Thyroid gland (tissue), 4 donors: Measurements from ENCODE around the gene OTUD7B.

Experiments
- CTCF ChIP-seq, 6 experiments: fragments of 200-600 bp in 3 of 6; fragments of 450-650 bp in 3 of 6; sonication (generic) in 3 of 6; IDR thresholded peaks; one replicate each; pipeline ENCODE4 v1.5.1; 2016 to 2019; ENCODE audit warnings: antibody characterized with exemption in 6 of 6, mild to moderate bottlenecking in 2 of 6, inconsistent platforms in 1 of 6, moderate library complexity in 1 of 6
- POLR2A ChIP-seq, 2 donors: fragments of 450-650 bp; IDR thresholded peaks; one replicate each; pipeline ENCODE4 v1.6.1; 2017; ENCODE audit warnings: antibody characterized with exemption in 2 of 2, mild to moderate bottlenecking in 2 of 2, moderate library complexity in 1 of 2

- TF ChIP-seq CTCF (IDR thresholded peaks at IDR 0.05) = no peak
- TF ChIP-seq POLR2A (IDR thresholded peaks at IDR 0.05) = no peak
Measured at GRCh38 chr1:149978547-149979023, 31.9 kb downstream of the OTUD7B start.
